Peyer's patch (tissue), 4 donors: ENCODE results near the gene S100A12.

ENCODE experiments used
- POLR2A ChIP-seq, 2 donors: fragments of 450-650 bp; IDR thresholded peaks; one replicate each; pipeline ENCODE4 v1.5.1; 2017; ENCODE audit warnings: antibody characterized with exemption in 2 of 2, mild to moderate bottlenecking in 2 of 2, moderate library complexity in 2 of 2
- TF ChIP-seq, protein P1 (sequence below), 6 experiments: fragments of 450-650 bp in 4 of 6; fragments of 200-600 bp in 2 of 6; sonication (generic) in 1 of 6; IDR thresholded peaks; one replicate each; pipeline ENCODE4 v1.5.1; 2017 to 2019; ENCODE audit warnings: antibody characterized with exemption in 6 of 6, mild to moderate bottlenecking in 3 of 6, moderate library complexity in 1 of 6

DNA sequence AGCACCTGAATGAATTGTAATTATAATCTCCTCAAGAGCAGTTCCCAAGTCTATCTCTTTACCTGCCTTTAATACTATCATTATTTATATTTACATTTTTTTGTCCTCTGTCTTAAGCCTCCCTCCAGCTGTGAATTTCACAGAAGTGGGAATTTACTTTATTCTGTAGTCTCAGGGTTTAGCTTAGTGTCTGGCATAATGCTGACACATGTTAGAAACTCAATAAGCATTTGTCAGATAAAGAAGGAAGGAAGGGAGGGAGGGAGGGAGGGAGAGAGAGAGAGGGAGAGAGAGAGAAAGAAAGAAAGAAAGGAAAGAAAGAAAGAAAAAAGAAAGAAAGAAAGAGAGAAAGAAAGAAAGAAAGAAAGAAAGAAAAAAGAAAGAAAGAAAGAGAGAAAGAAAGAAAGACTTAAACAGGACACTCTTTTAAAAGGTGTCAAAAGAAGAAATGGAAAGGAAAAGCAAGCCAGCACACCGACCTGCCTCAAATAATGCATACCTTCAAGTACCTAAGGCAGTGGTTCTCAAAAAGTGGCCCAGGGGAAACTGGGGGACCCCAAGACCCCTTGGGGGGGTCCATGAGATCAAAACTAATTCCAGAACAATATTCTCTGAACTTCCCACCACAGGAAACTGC is 25.0 kb downstream of the S100A12 start:
- TF ChIP-seq, protein P1, sequence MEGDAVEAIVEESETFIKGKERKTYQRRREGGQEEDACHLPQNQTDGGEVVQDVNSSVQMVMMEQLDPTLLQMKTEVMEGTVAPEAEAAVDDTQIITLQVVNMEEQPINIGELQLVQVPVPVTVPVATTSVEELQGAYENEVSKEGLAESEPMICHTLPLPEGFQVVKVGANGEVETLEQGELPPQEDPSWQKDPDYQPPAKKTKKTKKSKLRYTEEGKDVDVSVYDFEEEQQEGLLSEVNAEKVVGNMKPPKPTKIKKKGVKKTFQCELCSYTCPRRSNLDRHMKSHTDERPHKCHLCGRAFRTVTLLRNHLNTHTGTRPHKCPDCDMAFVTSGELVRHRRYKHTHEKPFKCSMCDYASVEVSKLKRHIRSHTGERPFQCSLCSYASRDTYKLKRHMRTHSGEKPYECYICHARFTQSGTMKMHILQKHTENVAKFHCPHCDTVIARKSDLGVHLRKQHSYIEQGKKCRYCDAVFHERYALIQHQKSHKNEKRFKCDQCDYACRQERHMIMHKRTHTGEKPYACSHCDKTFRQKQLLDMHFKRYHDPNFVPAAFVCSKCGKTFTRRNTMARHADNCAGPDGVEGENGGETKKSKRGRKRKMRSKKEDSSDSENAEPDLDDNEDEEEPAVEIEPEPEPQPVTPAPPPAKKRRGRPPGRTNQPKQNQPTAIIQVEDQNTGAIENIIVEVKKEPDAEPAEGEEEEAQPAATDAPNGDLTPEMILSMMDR (IDR thresholded peaks at IDR 0.05): no peak
- no peak for TF ChIP-seq POLR2A (IDR thresholded peaks at IDR 0.05)
